SIG-M5 treated with dmso at 0.1 percent for 504 hours (cell line): ENCODE data around the gene ARPC5.
"Not testable (repeated sequence)": the region's sequence is repeated elsewhere in the genome, so short reads cannot be mapped to it uniquely, and the experiment has no call there.

Experiments used
- DNase-seq: peaks from one replicate; lab custom pipeline; 2025; ENCODE audit not compliant: unreplicated experiment; lab: John Stamatoyannopoulos, UW

ARPC5 gene

GRCh38 chr1:183648042-183648441, 12.5 kb upstream of the ARPC5 start:
- no peak for DNase-seq

- peak; percentile 43 for DNase-seq
Observed at GRCh38 chr1:183646776-183647175, 11.2 kb upstream of the ARPC5 start.

GRCh38 chr1:183645531-183645930, 9.9 kb upstream of the ARPC5 start:
- no peak for DNase-seq

GRCh38 chr1:183642166-183642565, 6.6 kb upstream of the ARPC5 start:
- DNase-seq: no peak

- DNase-seq: no peak
Observed at GRCh38 chr1:183640193-183640592, 4.6 kb upstream of the ARPC5 start.

- DNase-seq: peak; percentile 72
Observed at GRCh38 chr1:183638649-183639387, 3.2 kb upstream of the ARPC5 start.

GRCh38 chr1:183636783-183637182, 1.2 kb upstream of the ARPC5 start:
- DNase-seq: no peak

GRCh38 chr1:183636334-183636682, 725 bp upstream of the ARPC5 start:
- no peak for DNase-seq

GRCh38 chr1:183635099-183635605, 431 bp downstream of the ARPC5 start:
- DNase-seq: no peak

- DNase-seq: peak; percentile 31
Observed at GRCh38 chr1:183634429-183635065, 1.0 kb downstream of the ARPC5 start.

GRCh38 chr1:183633676-183634343, 1.8 kb downstream of the ARPC5 start:
- peak; percentile 97 for DNase-seq

GRCh38 chr1:183632964-183633363, 2.6 kb downstream of the ARPC5 start:
- no peak for DNase-seq

- no peak for DNase-seq
Observed at GRCh38 chr1:183632114-183632513, 3.5 kb downstream of the ARPC5 start.

GRCh38 chr1:183630748-183631147, 4.8 kb downstream of the ARPC5 start:
- DNase-seq: no peak

GRCh38 chr1:183628537-183628936, 7.0 kb downstream of the ARPC5 start:
- no peak for DNase-seq

- DNase-seq: not testable (repeated sequence)
Observed at GRCh38 chr1:183626236-183626635, 9.3 kb downstream of the ARPC5 start.

- DNase-seq: peak; percentile 57
Observed at GRCh38 chr1:183622884-183623785, 12.4 kb downstream of the ARPC5 start.

GRCh38 chr1:183622013-183622412, 13.6 kb downstream of the ARPC5 start:
- peak; percentile 18 for DNase-seq

- no peak for DNase-seq
Observed at GRCh38 chr1:183620311-183620710, 15.3 kb downstream of the ARPC5 start.

- DNase-seq: no peak
Observed at GRCh38 chr1:183619781-183620180, 15.8 kb downstream of the ARPC5 start.

- not testable (repeated sequence) for DNase-seq
Observed at GRCh38 chr1:183618202-183618601, 17.4 kb downstream of the ARPC5 start.
